CD4-positive, alpha-beta memory T cell (primary cell): ENCODE results near the gene FSTL4. TPM values are rescaled to one million over a fixed set of nuclear protein-coding genes. Genes with fewer than 3 reads are reported as not detected.

Source experiments
- CTCF ChIA-PET: fragments of 350-600 bp; sonication (Branson Sonifier 250); formaldehyde crosslinking; loops from one replicate; lab custom pipeline; 2021; ENCODE audit warnings: inconsistent platforms; ENCODE audit not compliant: partially characterized antibody; lab: Charles Lee
- POLR2A ChIA-PET: fragments of 350-600 bp; sonication (Branson Sonifier 250); formaldehyde crosslinking; loops from one replicate; lab custom pipeline; 2021; ENCODE audit not compliant: partially characterized antibody; lab: Charles Lee
- DNase-seq, 5 donors: peaks; one replicate each; pipeline versions ENCODE4 v3.0.0 to v3.0.0-alpha.2; 2020 to 2022; ENCODE audit warnings: mixed read lengths in 1 of 5
- H3K27ac ChIP-seq: one replicate; pipeline ENCODE4 v1.7.0; 2013; ENCODE audit warnings: low read depth, low read length
- H3K27me3 ChIP-seq: 2 replicates; pipeline ENCODE4 v1.7.0; 2013; ENCODE audit warnings: mild to moderate bottlenecking, low read length, moderate library complexity; ENCODE audit not compliant: insufficient read depth
- H3K36me3 ChIP-seq: 2 replicates; pipeline ENCODE4 v1.7.0; 2013; ENCODE audit warnings: mild to moderate bottlenecking, low read length, moderate library complexity; ENCODE audit not compliant: insufficient read depth
- H3K4me1 ChIP-seq: 2 replicates; pipeline ENCODE4 v1.7.0; 2013; ENCODE audit warnings: mild to moderate bottlenecking, low read length, moderate library complexity; ENCODE audit not compliant: insufficient read depth
- H3K4me3 ChIP-seq, 2 donors: one replicate each; pipeline ENCODE4 v1.7.0; 2013; ENCODE audit warnings: low read length in 2 of 2, mild to moderate bottlenecking in 1 of 2
- H3K9me3 ChIP-seq, 2 donors: one replicate each; pipeline ENCODE4 v1.7.0; 2013; ENCODE audit warnings: low read length in 2 of 2, control low read depth in 1 of 2; ENCODE audit not compliant: control insufficient read depth in 1 of 2
- H3K27ac Mint-ChIP-seq, 7 donors: one replicate each; pipeline ENCODE4 v1.8.0; 2020 to 2021; ENCODE audit warnings: mixed read lengths in 7 of 7, mild to moderate bottlenecking in 6 of 7, inconsistent platforms in 3 of 7, moderate library complexity in 3 of 7
- H3K27me3 Mint-ChIP-seq, 2 donors: one replicate each; pipeline ENCODE4 v1.8.0; 2020 to 2021; ENCODE audit warnings: mixed read lengths in 2 of 2
- H3K36me3 Mint-ChIP-seq, 2 donors: one replicate each; pipeline ENCODE4 v1.8.0; 2020 to 2021; ENCODE audit warnings: mixed read lengths in 2 of 2, inconsistent platforms in 1 of 2, mild to moderate bottlenecking in 1 of 2
- H3K4me1 Mint-ChIP-seq, 4 donors: one replicate each; pipeline ENCODE4 v1.8.0; 2020 to 2021; ENCODE audit warnings: mixed read lengths in 4 of 4, mild to moderate bottlenecking in 1 of 4
- H3K4me3 Mint-ChIP-seq, 8 donors: one replicate each; pipeline ENCODE4 v1.8.0; 2020 to 2021; ENCODE audit warnings: mixed read lengths in 8 of 8, mild to moderate bottlenecking in 7 of 8, moderate library complexity in 6 of 8, inconsistent platforms in 3 of 8
- H3K9me3 Mint-ChIP-seq, 8 donors: one replicate each; pipeline ENCODE4 v1.8.0; 2020 to 2021; ENCODE audit warnings: mixed read lengths in 8 of 8, mild to moderate bottlenecking in 5 of 8, inconsistent platforms in 3 of 8, moderate library complexity in 1 of 8
- intact Hi-C: fragments of 100-400 bp; cut with micrococcal nuclease; formaldehyde crosslinking; loops from one replicate; pipeline ENCODE4 v1.15.1; 2023
- polyA plus RNA-seq, 2 donors: library from polyadenylated mRNA; unstranded; fragments of 300-500 nt; fragmentation: Illumina TruSeq; gene quantifications; one replicate each; pipeline ENCODE4 v1.2.3, GENCODE V29; 2021
- total RNA-seq, 2 experiments: library from RNA; stranded (reverse); gene quantifications; one replicate each; pipeline ENCODE4 v1.2.3, GENCODE V29; 2021

The FSTL4 gene
- total and polyA plus RNA-seq, 4 experiments from 2014 or later, result not detected

GRCh38 chr5:133262690-133263089 is 349.7 kb downstream of the FSTL4 start:
- H3K27ac Mint-ChIP-seq, result no peak overlapping the region
- H3K9me3 Mint-ChIP-seq, result no peaks in the 10 kb centered on the region
- H3K4me3 Mint-ChIP-seq, result no peak overlapping the region
- ChIA-PET POLR2A (no interaction called here), CTCF (no interaction called here)
- no peaks in the 10 kb centered on the region for H3K36me3 ChIP-seq
- peaks cover 0 to 3% of the 10 kb centered on the region in 2 donors for H3K27me3 Mint-ChIP-seq
- intact Hi-C loops, result no loop called here
- no peak for DNase-seq
- H3K4me1 ChIP-seq, result no peaks in the 10 kb centered on the region
- H3K9me3 ChIP-seq, result no peaks in the 10 kb centered on the region
- no peaks in the 10 kb centered on the region for H3K36me3 Mint-ChIP-seq
- H3K27ac ChIP-seq, result no peak overlapping the region
- H3K27me3 ChIP-seq, result no peaks in the 10 kb centered on the region
- H3K4me3 ChIP-seq, result no peak overlapping the region
- H3K4me1 Mint-ChIP-seq, result peaks cover 6 to 17% (median 9%) of the 10 kb centered on the region in 4 donors

GRCh38 chr5:133261993-133262392 is 350.3 kb downstream of the FSTL4 start:
- intact Hi-C loops, result no loop called here
- no peak overlapping the region for H3K4me3 Mint-ChIP-seq
- peaks cover 6 to 17% (median 9%) of the 10 kb centered on the region in 4 donors for H3K4me1 Mint-ChIP-seq
- Histone ChIP-seq H3K27me3 (no peaks in the 10 kb centered on the region), H3K4me1 (no peaks in the 10 kb centered on the region), H3K9me3 (no peaks in the 10 kb centered on the region), H3K36me3 (no peaks in the 10 kb centered on the region), H3K27ac (no peak overlapping the region), H3K4me3 (no peak overlapping the region)
- peaks cover 0 to 3% of the 10 kb centered on the region in 2 donors for H3K27me3 Mint-ChIP-seq
- ChIA-PET POLR2A (no interaction called here), CTCF (interaction anchor here (0.7 to 1.1 kb wide), 2 partner anchors 9 to 12 kb away, joined by 3 read pairs; no protein-coding TSS in a partner anchor)
- no peak overlapping the region for H3K27ac Mint-ChIP-seq
- no peaks in the 10 kb centered on the region for H3K9me3 Mint-ChIP-seq
- H3K36me3 Mint-ChIP-seq, result no peaks in the 10 kb centered on the region
- no peak for DNase-seq

GRCh38 chr5:133260715-133261114 is 351.6 kb downstream of the FSTL4 start:
- Histone ChIP-seq H3K36me3 (no peaks in the 10 kb centered on the region), H3K4me1 (no peaks in the 10 kb centered on the region), H3K27me3 (no peaks in the 10 kb centered on the region), H3K9me3 (no peaks in the 10 kb centered on the region), H3K27ac (no peak overlapping the region), H3K4me3 (no peak overlapping the region)
- no peak overlapping the region for H3K4me3 Mint-ChIP-seq
- intact Hi-C loops, result loop anchor here (1.0 kb wide), 1 partner anchor 149 kb away; no protein-coding TSS in a partner anchor
- no peaks in the 10 kb centered on the region for H3K9me3 Mint-ChIP-seq
- DNase-seq, result no peak
- H3K4me1 Mint-ChIP-seq, result peaks cover 6 to 17% (median 9%) of the 10 kb centered on the region in 4 donors
- no peaks in the 10 kb centered on the region for H3K36me3 Mint-ChIP-seq
- ChIA-PET POLR2A (no interaction called here), CTCF (interaction anchor here (1.0 to 1.3 kb wide), 4 partner anchors 11 to 150 kb away, joined by 3 to 4 read pairs (median 4); no protein-coding TSS in a partner anchor)
- H3K27me3 Mint-ChIP-seq, result peaks cover 0 to 3% of the 10 kb centered on the region in 2 donors
- H3K27ac Mint-ChIP-seq, result peak overlapping the region in 1 of 7 donors; percentile 60

GRCh38 chr5:133259199-133259997 is 352.9 kb downstream of the FSTL4 start:
- ChIA-PET POLR2A (no interaction called here), CTCF (no interaction called here)
- no peak overlapping the region for H3K4me3 ChIP-seq

GRCh38 chr5:133257977-133258376 is 354.4 kb downstream of the FSTL4 start:
- Histone ChIP-seq H3K27me3 (no peaks in the 10 kb centered on the region), H3K27ac (no peak overlapping the region), H3K36me3 (no peaks in the 10 kb centered on the region), H3K4me1 (no peaks in the 10 kb centered on the region), H3K4me3 (no peak overlapping the region), H3K9me3 (no peaks in the 10 kb centered on the region)
- H3K27me3 Mint-ChIP-seq, result peaks cover 0 to 3% of the 10 kb centered on the region in 2 donors
- DNase-seq, result no peak
- CTCF ChIA-PET, result no interaction called here
- intact Hi-C loops, result no loop called here
- H3K4me1 Mint-ChIP-seq, result peaks cover 6 to 17% (median 9%) of the 10 kb centered on the region in 4 donors
- H3K4me3 Mint-ChIP-seq, result no peak overlapping the region
- H3K36me3 Mint-ChIP-seq, result no peaks in the 10 kb centered on the region
- POLR2A ChIA-PET, result no interaction called here
- no peak overlapping the region for H3K27ac Mint-ChIP-seq
- H3K9me3 Mint-ChIP-seq, result no peaks in the 10 kb centered on the region

More at GRCh38 chr5:133259199-133259997, 352.9 kb downstream of the FSTL4 start:
- Histone ChIP-seq H3K27me3 (no peaks in the 10 kb centered on the region), H3K27ac (no peak overlapping the region), H3K4me1 (no peaks in the 10 kb centered on the region), H3K9me3 (no peaks in the 10 kb centered on the region), H3K36me3 (no peaks in the 10 kb centered on the region)
- no peaks in the 10 kb centered on the region for H3K36me3 Mint-ChIP-seq
- peak overlapping the region in 4 of 8 donors; percentile 17 to 78 (median 56) for H3K4me3 Mint-ChIP-seq
- intact Hi-C loops, result no loop called here
- H3K4me1 Mint-ChIP-seq, result peaks cover 6 to 17% (median 9%) of the 10 kb centered on the region in 4 donors
- H3K27ac Mint-ChIP-seq, result peak overlapping the region in 2 of 7 donors; percentile 60 to 73
- DNase-seq, result peak in 3 of 5 donors; percentile 7 to 13 (median 11)
- no peaks in the 10 kb centered on the region for H3K9me3 Mint-ChIP-seq
- peaks cover 0 to 3% of the 10 kb centered on the region in 2 donors for H3K27me3 Mint-ChIP-seq

GRCh38 chr5:133256276-133256675 is 356.1 kb downstream of the FSTL4 start:
- POLR2A ChIA-PET, result no interaction called here
- CTCF ChIA-PET, result interaction anchor here (1.3 kb wide), 1 partner anchor 12 kb away, joined by 3 read pairs; no protein-coding TSS in a partner anchor
- no peaks in the 10 kb centered on the region for H3K36me3 ChIP-seq
- H3K4me1 ChIP-seq, result no peaks in the 10 kb centered on the region
- H3K9me3 ChIP-seq, result no peaks in the 10 kb centered on the region
- DNase-seq, result no peak
- no peaks in the 10 kb centered on the region for H3K27me3 ChIP-seq
- H3K4me3 Mint-ChIP-seq, result no peak overlapping the region
- no peak overlapping the region for H3K4me3 ChIP-seq
- no peaks in the 10 kb centered on the region for H3K36me3 Mint-ChIP-seq
- H3K27ac Mint-ChIP-seq, result peak overlapping the region in 1 of 7 donors; percentile 15
- no peaks in the 10 kb centered on the region for H3K9me3 Mint-ChIP-seq
- intact Hi-C loops, result no loop called here
- no peak overlapping the region for H3K27ac ChIP-seq
- peaks cover 6 to 17% (median 9%) of the 10 kb centered on the region in 4 donors for H3K4me1 Mint-ChIP-seq
- peaks cover 0 to 3% of the 10 kb centered on the region in 2 donors for H3K27me3 Mint-ChIP-seq

- POLR2A ChIA-PET, result no interaction called here
- H3K27me3 ChIP-seq, result no peaks in the 10 kb centered on the region
- no peaks in the 10 kb centered on the region for H3K4me1 ChIP-seq
- Mint-ChIP-seq H3K4me3 (no peak overlapping the region), H3K9me3 (no peaks in the 10 kb centered on the region), H3K36me3 (no peaks in the 10 kb centered on the region), H3K4me1 (peaks cover 6 to 16% (median 9%) of the 10 kb centered on the region in 4 donors), H3K27me3 (no peaks in the 10 kb centered on the region), H3K27ac (peak overlapping the region in 2 of 7 donors; percentile 11 to 24)
- intact Hi-C loops, result no loop called here
- no peaks in the 10 kb centered on the region for H3K36me3 ChIP-seq
- CTCF ChIA-PET, result no interaction called here
- no peak overlapping the region for H3K4me3 ChIP-seq
- no peak overlapping the region for H3K27ac ChIP-seq
- H3K9me3 ChIP-seq, result no peaks in the 10 kb centered on the region
- no peak for DNase-seq
These were observed 357.5 kb downstream of the FSTL4 start for GRCh38 chr5:133254803-133255202.
